NCI-H2196 treated with DMSO at 0.1 percent for 48 hours (cell line): ENCODE data around the gene PDCD4.
A peak's percentile ranks its signal among the peaks of the same experiment; 100 is the strongest.

Experiments
- DNase-seq: peaks from one replicate; lab custom pipeline; 2025; ENCODE audit not compliant: unreplicated experiment; lab: John Stamatoyannopoulos, UW

Gene PDCD4

GRCh38 chr10:110871298-110872084 lies at the start of gene PDCD4:
TSS of gene PDCD4 (plus strand) at chr10:110871928. CDS start at chr10:110876028, 4,100 bp downstream.
- peak; percentile 86 for DNase-seq

- no peak for DNase-seq
These were observed 49.6 kb upstream of the PDCD4 start for GRCh38 chr10:110822035-110822711.

GRCh38 chr10:110822712-110823311 lies 48.9 kb upstream of the PDCD4 start:
- DNase-seq: no peak

- DNase-seq: no peak
These were observed 47.6 kb upstream of the PDCD4 start for GRCh38 chr10:110824152-110824441.

- no peak for DNase-seq
These were observed 47.1 kb upstream of the PDCD4 start for GRCh38 chr10:110824660-110825059.

- no peak for DNase-seq
These were observed 46.2 kb upstream of the PDCD4 start for GRCh38 chr10:110825508-110825907.

- DNase-seq: no peak
These were observed 44.3 kb upstream of the PDCD4 start for GRCh38 chr10:110827410-110827809.

- no peak for DNase-seq
These were observed 43.9 kb upstream of the PDCD4 start for GRCh38 chr10:110827875-110828274.

- no peak for DNase-seq
These were observed 43.2 kb upstream of the PDCD4 start for GRCh38 chr10:110828525-110828924.

GRCh38 chr10:110829721-110830410 lies 41.9 kb upstream of the PDCD4 start:
- no peak for DNase-seq

GRCh38 chr10:110833234-110833940 lies 38.3 kb upstream of the PDCD4 start:
- no peak for DNase-seq

GRCh38 chr10:110833941-110834628 lies 37.6 kb upstream of the PDCD4 start:
- DNase-seq: no peak

- DNase-seq: no peak
These were observed 37.0 kb upstream of the PDCD4 start for GRCh38 chr10:110834629-110835301.

- no peak for DNase-seq
These were observed 35.9 kb upstream of the PDCD4 start for GRCh38 chr10:110835841-110836240.

- DNase-seq: no peak
These were observed 35.0 kb upstream of the PDCD4 start for GRCh38 chr10:110836706-110837105.

- no peak for DNase-seq
These were observed 34.1 kb upstream of the PDCD4 start for GRCh38 chr10:110837418-110838171.

GRCh38 chr10:110840225-110840922 lies 31.4 kb upstream of the PDCD4 start:
- DNase-seq: no peak

- DNase-seq: no peak
These were observed 30.8 kb upstream of the PDCD4 start for GRCh38 chr10:110840923-110841428.
